SK-N-SH (cell line): ENCODE data around the gene ZBTB26. TPM values are rescaled to one million over a fixed set of nuclear protein-coding genes. Genes with fewer than 3 reads are reported as not detected.

Experiments
- CTCF ChIA-PET: fragments of 300-600, 350-600 bp; formaldehyde crosslinking; extraction: SDS; loops from one replicate; lab custom pipeline; 2021; lab: Yijun Ruan, JAX
- POLR2A ChIA-PET: fragments of 350-600 bp; sonication (Branson Sonifier 250); formaldehyde crosslinking; extraction: SDS; loops from one replicate; lab custom pipeline; 2020; ENCODE audit warnings: antibody characterized with exemption, inconsistent platforms; lab: Yijun Ruan, JAX
- DNase-seq: peaks from one replicate; pipeline ENCODE4 v3.0.0; 2012
- H2AFZ ChIP-seq: fragments of 200-600 bp; sonication (generic); 2 replicates; pipeline ENCODE4 v1.8.1; 2016; ENCODE audit warnings: antibody characterized with exemption, mild to moderate bottlenecking, low read depth
- H3F3A ChIP-seq: fragments of 200-600 bp; sonication (generic); replicated peaks from 2 replicates; pipeline ENCODE3; 2016; ENCODE audit warnings: antibody characterized with exemption, mild to moderate bottlenecking; ENCODE audit not compliant: insufficient read depth
- H3K27ac ChIP-seq, 2 experiments: fragments of 200-500 bp in 1 of 2; fragments of 200-600 bp in 1 of 2; sonication (Bioruptor generic) in 1 of 2; sonication (generic), shearing (Covaris generic) in 1 of 2; 2 replicates each; pipeline versions ENCODE4 v1.5.1 to v1.6.1; 2014 to 2016; ENCODE audit warnings: low read depth in 2 of 2, inconsistent platforms in 1 of 2, low read length in 1 of 2, mild to moderate bottlenecking in 1 of 2, mixed read lengths in 1 of 2
- H3K27me3 ChIP-seq: fragments of 200-600 bp; sonication (generic), shearing (Covaris generic); 2 replicates; pipeline ENCODE4 v1.6.1; 2016; ENCODE audit warnings: mixed run types; ENCODE audit not compliant: insufficient read depth
- H3K36me3 ChIP-seq, 2 experiments: fragments of 200-500 bp in 1 of 2; fragments of 200-600 bp in 1 of 2; sonication (Bioruptor generic) in 1 of 2; sonication (generic) in 1 of 2; replicated peaks in 1 of 2; 2 replicates each; pipeline versions ENCODE3 to v1.5.1; 2014 to 2016; ENCODE audit warnings: low read length in 1 of 2, mild to moderate bottlenecking in 1 of 2; ENCODE audit not compliant: insufficient read depth in 2 of 2, control insufficient read depth in 1 of 2
- H3K4me1 ChIP-seq, 2 experiments: fragments of 200-500 bp in 1 of 2; fragments of 200-600 bp in 1 of 2; sonication (Bioruptor generic) in 1 of 2; sonication (generic), shearing (Covaris generic) in 1 of 2; 2 replicates each; pipeline versions ENCODE4 v1.5.1 to v1.6.1; 2014 to 2016; ENCODE audit warnings: low read depth in 1 of 2, low read length in 1 of 2, mixed run types in 1 of 2; ENCODE audit not compliant: insufficient read depth in 2 of 2, control insufficient read depth in 1 of 2
- H3K4me2 ChIP-seq: fragments of 200-600 bp; sonication (generic), shearing (Covaris generic); 2 replicates; pipeline ENCODE4 v1.6.1; 2017; ENCODE audit warnings: mixed run types
- H3K4me3 ChIP-seq, 2 experiments: fragments of 200-500 bp in 1 of 2; fragments of 200-600 bp in 1 of 2; sonication (Bioruptor generic) in 1 of 2; sonication (generic), shearing (Covaris generic) in 1 of 2; 2 replicates each; pipeline versions ENCODE4 v1.5.1 to v1.8.1; 2014 to 2016; ENCODE audit warnings: low read depth in 2 of 2, inconsistent platforms in 1 of 2, low read length in 1 of 2, mild to moderate bottlenecking in 1 of 2, mixed read lengths in 1 of 2, moderate library complexity in 1 of 2
- H3K79me2 ChIP-seq: fragments of 200-600 bp; sonication (generic); 2 replicates; pipeline ENCODE4 v1.8.1; 2017; ENCODE audit warnings: mild to moderate bottlenecking; ENCODE audit not compliant: insufficient read depth
- H3K9ac ChIP-seq: fragments of 200-600 bp; sonication (generic); 2 replicates; pipeline ENCODE4 v1.6.1; 2017; ENCODE audit warnings: mixed run types
- H3K9me2 ChIP-seq: fragments of 200-600 bp; sonication (generic); 2 replicates; pipeline ENCODE4 v1.6.1; 2017; ENCODE audit warnings: mixed run types
- H3K9me3 ChIP-seq: fragments of 200-600 bp; sonication (generic); 2 replicates; pipeline ENCODE4 v1.6.1; 2017; ENCODE audit warnings: mixed run types, mild to moderate bottlenecking, moderate library complexity
- H4K20me1 ChIP-seq: fragments of 200-600 bp; sonication (generic); 2 replicates; pipeline ENCODE4 v1.6.1; 2017; ENCODE audit warnings: mild to moderate bottlenecking, mixed run types; ENCODE audit not compliant: insufficient read depth
- CHD2 ChIP-seq: fragments of 150-350 bp; IDR thresholded peaks from 2 replicates; pipeline ENCODE4 v1.6.1; 2018; ENCODE audit warnings: low read length; ENCODE audit not compliant: partially characterized antibody
- CTCF ChIP-seq: fragments of 200-600 bp; sonication (generic); IDR thresholded peaks from 2 replicates; pipeline ENCODE4 v1.6.1; 2017; ENCODE audit warnings: antibody characterized with exemption, mild to moderate bottlenecking, moderate library complexity
- EP300 ChIP-seq, 2 experiments: IDR thresholded peaks; 2 replicates each; pipeline versions ENCODE4 v1.4.0 to v1.6.1; 2012; ENCODE audit warnings: borderline replicate concordance in 1 of 2, low read depth in 1 of 2, low read length in 1 of 2
- FOSL2 ChIP-seq: IDR thresholded peaks from 2 replicates; pipeline ENCODE4 v1.4.0; 2012; ENCODE audit warnings: low read depth, mild to moderate bottlenecking, moderate library complexity, borderline replicate concordance
- FOXM1 ChIP-seq: IDR thresholded peaks from 2 replicates; pipeline ENCODE4 v1.4.0; 2012; ENCODE audit warnings: low read depth, mild to moderate bottlenecking
- GABPA ChIP-seq: IDR thresholded peaks from 2 replicates; pipeline ENCODE4 v1.4.0; 2012; ENCODE audit warnings: low read depth, mild to moderate bottlenecking
- IRF3 ChIP-seq: fragments of 150-350 bp; IDR thresholded peaks from 2 replicates; pipeline ENCODE4 v1.6.1; 2016; ENCODE audit warnings: mild to moderate bottlenecking, low read depth, low read length
- MAX ChIP-seq: IDR thresholded peaks from 2 replicates; pipeline ENCODE4 v1.4.0; 2012; ENCODE audit warnings: low read depth
- MEF2A ChIP-seq: IDR thresholded peaks from 2 replicates; pipeline ENCODE4 v1.4.0; 2012; ENCODE audit warnings: low read depth, borderline replicate concordance
- MXI1 ChIP-seq: IDR thresholded peaks from 2 replicates; pipeline ENCODE4 v1.6.1; 2012; ENCODE audit warnings: mild to moderate bottlenecking, low read depth, low read length, improper control_type of control experiment
- NFIC ChIP-seq: IDR thresholded peaks from 2 replicates; pipeline ENCODE4 v1.4.0; 2012; ENCODE audit warnings: borderline replicate concordance
- RAD21 ChIP-seq: IDR thresholded peaks from 2 replicates; pipeline ENCODE4 v1.6.1; 2012; ENCODE audit warnings: mild to moderate bottlenecking, low read length
- REST ChIP-seq: IDR thresholded peaks from 2 replicates; pipeline ENCODE4 v1.6.1; 2012; ENCODE audit warnings: mild to moderate bottlenecking, low read depth, low read length, moderate library complexity
- RFX5 ChIP-seq: IDR thresholded peaks from 2 replicates; pipeline ENCODE4 v1.6.1; 2012; ENCODE audit warnings: mild to moderate bottlenecking, improper control_type of control experiment, low read length
- RXRA ChIP-seq: IDR thresholded peaks from 2 replicates; pipeline ENCODE4 v1.4.0; 2012; ENCODE audit warnings: low read depth, mild to moderate bottlenecking, borderline replicate concordance
- SMC3 ChIP-seq: IDR thresholded peaks from 2 replicates; pipeline ENCODE4 v1.6.1; 2012; ENCODE audit warnings: low read depth, low read length, improper control_type of control experiment
- TAF1 ChIP-seq: IDR thresholded peaks from 2 replicates; pipeline ENCODE4 v1.6.1; 2012; ENCODE audit warnings: low read depth, mild to moderate bottlenecking, low read length, moderate library complexity, borderline replicate concordance
- TCF12 ChIP-seq: IDR thresholded peaks from 2 replicates; pipeline ENCODE4 v1.4.0; 2012
- TEAD4 ChIP-seq: IDR thresholded peaks from 2 replicates; pipeline ENCODE4 v1.4.0; 2012; ENCODE audit warnings: mild to moderate bottlenecking, borderline replicate concordance; ENCODE audit not compliant: insufficient read depth
- USF1 ChIP-seq: IDR thresholded peaks from 2 replicates; pipeline ENCODE4 v1.4.0; 2012; ENCODE audit warnings: low read depth, borderline replicate concordance
- YY1 ChIP-seq: IDR thresholded peaks from 2 replicates; pipeline ENCODE4 v1.4.0; 2012; ENCODE audit warnings: low read depth, mild to moderate bottlenecking
- ZBTB33 ChIP-seq: IDR thresholded peaks from 2 replicates; pipeline ENCODE4 v1.4.0; 2012; ENCODE audit warnings: low read depth, borderline replicate concordance
- WGBS: methylation state at CpG from one replicate; pipeline ENCODE4 v1.1.6; 2017; ENCODE audit warnings: low lambda C conversion rate; 5-methylcytosine and 5-hydroxymethylcytosine counted together
- polyA plus RNA-seq, 3 experiments: library from polyadenylated mRNA; depleted of rRNA; stranded (reverse); fragments of >200 nt; gene quantifications; 2 replicates each; pipeline ENCODE4 v1.2.3, GENCODE V29; 2012

The ZBTB26 gene
- polyA plus RNA-seq, 1 of the 3 experiments (the other 2 are of a cell fraction): 3.9 TPM

GRCh38 chr9:122904823-122905710 is 26.2 kb downstream of the ZBTB26 start, which contains the start of gene RC3H2:
Gene RC3H2 (minus strand): TSS chr9:122905359. CDS start chr9:122897509, 7,850 bp downstream.
- CTCF ChIA-PET: interaction anchor here (1.3 to 1.5 kb wide), 2 partner anchors 86 to 806 kb away, joined by 3 to 5 read pairs; no protein-coding TSS in a partner anchor
- Histone ChIP-seq H3K79me2 (peaks cover 66% of the 10 kb centered on the region), H3F3A (peaks cover 26% of the 10 kb centered on the region), H2AFZ (peak within 1 kb of the TSS; percentile 69), H3K9ac (peak within 1 kb of the TSS; percentile 97), H3K9me3 (no peaks in the 10 kb centered on the region), H3K27me3 (no peaks in the 10 kb centered on the region), H3K27ac (peak within 1 kb of the TSS; percentile 90), H3K4me1 (peaks cover 2 to 5% of the 10 kb centered on the region in 2 experiments; a peak in 2 of 4 replicates), H3K4me2 (peak within 1 kb of the TSS; percentile 81), H4K20me1 (peaks cover 3% of the 10 kb centered on the region; the same call in 1 of the 2 replicates), H3K4me3 (peak within 1 kb of the TSS; percentile 90 to 95), H3K9me2 (no peaks in the 10 kb centered on the region), H3K36me3 (peaks cover 22 to 26% of the 10 kb centered on the region in 2 experiments)
- DNase-seq: peak; percentile 91
- POLR2A ChIA-PET: interaction anchor here (0.6 to 1.0 kb wide), 4 partner anchors 26 to 356 kb away, joined by 3 to 4 read pairs (median 4); partner anchors contain the start of gene ZBTB26
- 0% methylated on average over 40 of the region's 77 CpGs for WGBS
- TF ChIP-seq RFX5: no peak
- no peak for TF ChIP-seq IRF3
- no peak for TF ChIP-seq TCF12
- TF ChIP-seq FOXM1: no peak
- TF ChIP-seq CHD2: peak; percentile 99
- TF ChIP-seq ZBTB33: peak; percentile 99
- no peak; the same call in none of the 2 replicates for TF ChIP-seq TAF1
- TF ChIP-seq GABPA: peak; percentile 76
- TF ChIP-seq YY1: peak; percentile 64; the same call in 1 of the 2 replicates
- TF ChIP-seq MEF2A: no peak
- TF ChIP-seq MAX: peak; percentile 71
- TF ChIP-seq MXI1: peak; percentile 87
- TF ChIP-seq RAD21: no peak
- TF ChIP-seq EP300 (IDR thresholded peaks at IDR 0.05; ENCODE audit: borderline replicate concordance in 1 of 2, low read depth in 1 of 2, low read length in 1 of 2): no peak
- no peak for TF ChIP-seq SMC3
- TF ChIP-seq USF1: peak; percentile 97
- no peak for TF ChIP-seq TEAD4
- no peak for TF ChIP-seq NFIC
- TF ChIP-seq FOSL2: no peak
- no peak for TF ChIP-seq REST
- no peak for TF ChIP-seq RXRA
- TF ChIP-seq CTCF: no peak
